COLO668 (cell line): ENCODE results near the gene RALGAPA1.

ENCODE experiments used
- DNase-seq: peaks from one replicate; lab custom pipeline; 2025; ENCODE audit not compliant: unreplicated experiment; lab: John Stamatoyannopoulos, UW

The RALGAPA1 gene

GRCh38 chr14:35551081-35551480 is 258.0 kb downstream of the RALGAPA1 start:
- no peak for DNase-seq

- DNase-seq, result no peak
These were observed 259.5 kb downstream of the RALGAPA1 start for GRCh38 chr14:35549551-35549950.

DNA sequence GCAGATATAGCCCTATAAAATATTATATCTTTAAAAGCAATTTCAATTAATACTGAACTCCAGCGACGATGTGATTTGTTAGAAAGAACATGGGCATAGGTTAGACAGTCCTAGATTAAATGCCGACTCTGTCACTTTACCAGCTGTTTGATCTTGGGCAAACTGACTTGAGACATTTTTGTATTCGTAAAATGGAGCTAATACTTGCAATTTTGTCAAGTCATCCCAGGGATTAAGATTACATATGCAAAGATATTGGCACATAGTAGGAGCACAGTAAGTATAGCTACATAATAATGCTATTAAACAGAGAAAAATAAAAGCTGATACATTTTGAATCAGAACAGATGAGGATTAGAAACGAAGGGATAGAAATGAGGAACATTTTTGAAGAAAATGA is 266.1 kb downstream of the RALGAPA1 start:
- DNase-seq, result no peak

DNA sequence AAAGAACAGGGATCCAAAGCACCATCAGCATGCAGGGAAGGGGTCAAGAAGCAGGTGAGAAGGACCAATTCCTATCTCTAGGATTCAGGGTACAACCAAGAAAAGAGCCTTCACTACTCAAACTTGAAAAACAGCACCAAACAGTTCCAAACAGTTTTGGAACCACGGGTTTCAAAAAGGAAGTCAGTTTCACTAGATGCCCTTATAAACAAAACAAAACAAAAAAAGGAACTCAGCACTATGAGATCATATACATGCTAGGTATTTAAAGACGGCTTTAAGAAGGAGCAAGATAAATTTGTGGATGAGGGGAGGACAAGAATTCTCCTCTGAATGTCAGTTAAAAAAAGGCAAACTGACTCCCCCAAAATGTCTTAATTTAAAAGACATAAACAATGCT is 269.1 kb downstream of the RALGAPA1 start:
- no peak for DNase-seq

DNA sequence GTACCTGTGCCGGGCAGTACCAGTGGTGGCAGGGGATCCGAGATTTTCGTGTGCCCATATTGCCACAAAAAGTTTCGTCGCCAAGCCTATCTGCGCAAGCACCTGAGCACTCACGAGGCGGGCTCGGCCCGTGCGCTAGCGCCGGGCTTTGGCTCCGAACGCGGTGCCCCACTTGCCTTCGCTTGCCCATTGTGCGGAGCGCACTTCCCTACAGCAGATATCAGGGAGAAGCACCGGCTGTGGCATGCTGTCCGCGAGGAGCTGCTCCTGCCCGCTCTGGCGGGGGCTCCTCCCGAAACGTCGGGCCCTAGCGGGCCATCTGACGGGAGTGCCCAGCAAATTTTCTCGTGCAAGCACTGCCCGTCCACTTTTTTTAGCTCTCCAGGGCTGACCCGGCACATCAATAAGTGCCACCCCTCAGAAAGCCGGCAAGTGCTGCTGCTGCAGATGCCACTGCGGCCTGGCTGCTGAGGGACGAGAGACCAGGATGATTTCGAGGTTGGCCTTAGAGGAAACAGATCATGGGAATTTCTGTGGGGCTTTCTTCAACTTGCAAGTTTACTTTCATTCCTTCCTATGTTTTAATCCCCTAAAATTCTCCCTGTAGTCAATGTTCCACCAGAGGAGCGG is 273.5 kb downstream of the RALGAPA1 start:
- peak; percentile 65 for DNase-seq

GRCh38 chr14:35534873-35535482 is 274.1 kb downstream of the RALGAPA1 start:
- DNase-seq, result peak; percentile 65

GRCh38 chr14:35534208-35534872 is 274.8 kb downstream of the RALGAPA1 start:
- DNase-seq, result peak; percentile 70

- DNase-seq, result peak; percentile 95
These were observed 275.5 kb downstream of the RALGAPA1 start, which contains the start of gene INSM2 for GRCh38 chr14:35533357-35534207. Gene INSM2 (plus strand): TSS chr14:35534164. CDS start chr14:35534253, 89 bp downstream.

- no peak for DNase-seq
These were observed 276.2 kb downstream of the RALGAPA1 start for GRCh38 chr14:35532783-35533356.

- DNase-seq, result no peak
These were observed 276.9 kb downstream of the RALGAPA1 start for GRCh38 chr14:35531960-35532747.

DNA sequence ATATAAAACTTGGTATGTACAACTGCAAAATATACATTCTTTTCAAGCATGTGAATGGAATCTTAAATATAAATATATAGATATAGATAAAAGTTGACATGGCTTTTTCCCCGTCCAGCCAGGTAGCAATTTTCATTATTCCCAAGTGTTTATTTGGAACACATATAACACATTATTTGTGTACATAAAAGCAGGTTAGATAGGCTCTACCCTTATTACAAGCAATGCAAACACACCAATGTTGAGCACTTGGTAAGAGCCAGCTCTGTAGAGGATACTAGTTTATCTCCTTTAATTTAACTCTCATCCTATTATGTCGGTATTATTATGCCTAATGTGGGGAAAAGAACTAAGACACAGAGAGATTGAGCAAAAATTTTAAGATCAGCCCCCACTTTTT is 282.1 kb downstream of the RALGAPA1 start:
- DNase-seq, result no peak

GRCh38 chr14:35525695-35526094 is 283.4 kb downstream of the RALGAPA1 start:
- DNase-seq, result no peak

DNA sequence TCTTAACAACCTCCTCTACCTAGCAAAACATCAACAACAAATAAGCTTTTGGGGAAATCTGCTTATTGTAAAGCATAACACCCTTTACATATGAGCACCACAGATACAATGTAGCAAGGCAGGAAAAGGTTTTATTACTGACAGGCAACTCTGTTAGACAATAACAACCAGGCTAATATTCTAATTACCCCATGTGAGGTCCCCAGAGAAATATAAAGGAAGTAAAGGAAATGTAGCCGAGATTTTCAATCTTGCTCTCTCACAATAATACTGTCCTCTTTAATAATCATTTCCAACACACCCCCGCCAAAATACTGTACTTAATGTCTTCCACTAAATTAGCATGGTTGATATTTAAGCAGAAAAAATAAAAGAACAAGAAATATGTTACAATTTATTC is 289.1 kb downstream of the RALGAPA1 start:
- no peak for DNase-seq

DNA sequence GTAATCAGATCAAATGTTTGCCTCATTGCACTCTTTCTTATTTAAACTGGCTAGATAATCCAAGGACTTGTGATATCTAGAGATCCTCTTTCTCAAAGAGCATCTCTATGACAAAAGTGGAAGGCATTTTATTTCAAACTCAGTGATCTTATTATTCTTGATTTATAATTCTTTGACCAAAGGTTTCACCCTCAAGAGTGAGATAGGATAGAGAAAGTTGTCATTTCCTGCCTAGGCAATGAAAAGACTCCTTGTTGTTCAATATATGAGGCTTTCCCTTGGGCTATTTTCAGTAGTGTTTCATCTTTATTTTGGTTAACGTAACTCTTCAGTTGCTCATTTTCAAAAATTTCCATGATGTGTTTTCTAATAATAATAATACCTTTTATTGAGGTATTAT is 293.2 kb downstream of the RALGAPA1 start:
- DNase-seq, result no peak

- no peak for DNase-seq
These were observed 296.3 kb downstream of the RALGAPA1 start for GRCh38 chr14:35512765-35513164.

DNA sequence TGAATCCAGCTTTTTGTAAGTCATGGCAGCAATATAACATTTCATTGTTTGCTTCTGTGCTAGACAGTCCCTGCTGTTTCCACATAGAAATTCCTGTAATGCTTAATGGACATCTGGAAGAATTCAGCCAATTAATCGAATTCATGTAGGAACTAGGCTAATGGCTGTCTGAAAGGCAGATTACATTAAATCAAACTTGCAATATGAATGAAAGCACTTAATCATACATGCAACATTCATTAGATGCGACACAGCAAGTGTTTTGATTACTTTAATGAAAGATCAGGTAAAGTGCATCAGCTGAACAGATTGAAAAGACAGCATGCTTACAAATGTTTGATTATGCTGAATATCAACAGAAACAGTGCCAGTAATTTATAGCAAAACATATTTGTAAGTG is 299.2 kb downstream of the RALGAPA1 start:
- DNase-seq, result no peak

GRCh38 chr14:35506927-35507326 is 302.2 kb downstream of the RALGAPA1 start:
- no peak for DNase-seq

- DNase-seq, result no peak
These were observed 302.6 kb downstream of the RALGAPA1 start for GRCh38 chr14:35506461-35506860.

DNA sequence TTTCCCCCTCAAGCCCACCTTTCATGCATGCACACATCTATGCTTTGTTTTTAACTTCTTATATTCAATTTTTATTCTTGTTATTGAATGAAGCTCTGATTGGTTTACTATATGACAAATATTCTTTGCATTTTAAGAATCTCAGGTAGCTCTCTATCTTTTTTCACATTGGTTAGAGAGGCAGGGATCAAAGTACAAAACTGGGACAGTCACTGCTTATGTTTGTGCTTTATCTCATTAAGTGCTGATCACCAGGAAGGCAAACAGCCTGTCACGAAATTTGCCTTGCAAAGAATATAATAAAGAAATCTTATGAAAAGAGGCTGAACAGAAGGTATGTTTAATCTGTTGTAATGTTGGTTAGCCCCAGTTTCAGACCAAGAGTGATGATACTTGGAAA is 304.8 kb downstream of the RALGAPA1 start:
- no peak for DNase-seq

GRCh38 chr14:35503646-35504045 is 305.4 kb downstream of the RALGAPA1 start:
- no peak for DNase-seq
